Nephron (organoid): Measurements from ENCODE around the gene OSBPL7.

Experiments
- H3K27ac Mint-ChIP-seq, 3 experiments: 2 replicates each; pipeline ENCODE4 v1.8.0; 2020; ENCODE audit warnings: mixed read lengths in 3 of 3, mild to moderate bottlenecking in 2 of 3, moderate library complexity in 1 of 3
- H3K27me3 Mint-ChIP-seq: 2 replicates; pipeline ENCODE4 v1.8.0; 2021; ENCODE audit warnings: low read depth, mild to moderate bottlenecking, moderate library complexity, mixed read lengths
- H3K36me3 Mint-ChIP-seq: 2 replicates; pipeline ENCODE4 v1.8.0; 2020; ENCODE audit warnings: low read depth, mixed read lengths
- H3K4me1 Mint-ChIP-seq: 2 replicates; pipeline ENCODE4 v1.8.0; 2020; ENCODE audit warnings: mixed read lengths
- H3K4me3 Mint-ChIP-seq, 3 experiments: 2 replicates each; pipeline ENCODE4 v1.8.0; 2020; ENCODE audit warnings: mild to moderate bottlenecking in 3 of 3, mixed read lengths in 3 of 3, moderate library complexity in 2 of 3
- H3K9me3 Mint-ChIP-seq: 2 replicates; pipeline ENCODE4 v1.8.0; 2020; ENCODE audit warnings: mixed read lengths
- TF ChIP-seq, protein P1 (sequence below), 3 experiments: fragments of 200-600 bp; sonication (generic); IDR thresholded peaks; one replicate each; pipeline ENCODE4 v1.5.0; 2021; ENCODE audit warnings: antibody characterized with exemption in 3 of 3; ENCODE audit not compliant: unreplicated experiment in 3 of 3

OSBPL7 gene

GRCh38 chr17:47845716-47846075 is 24.1 kb upstream of the OSBPL7 start:
- Mint-ChIP-seq H3K36me3 (no peaks in the 10 kb centered on the region), H3K4me1 (peaks cover 44% of the 10 kb centered on the region), H3K27me3 (peaks cover 74% of the 10 kb centered on the region), H3K27ac (peak overlapping the region in 1 of 3 experiments; percentile 16), H3K4me3 (peak overlapping the region in 1 of 3 experiments; percentile 22), H3K9me3 (no peaks in the 10 kb centered on the region)
- TF ChIP-seq, protein P1, sequence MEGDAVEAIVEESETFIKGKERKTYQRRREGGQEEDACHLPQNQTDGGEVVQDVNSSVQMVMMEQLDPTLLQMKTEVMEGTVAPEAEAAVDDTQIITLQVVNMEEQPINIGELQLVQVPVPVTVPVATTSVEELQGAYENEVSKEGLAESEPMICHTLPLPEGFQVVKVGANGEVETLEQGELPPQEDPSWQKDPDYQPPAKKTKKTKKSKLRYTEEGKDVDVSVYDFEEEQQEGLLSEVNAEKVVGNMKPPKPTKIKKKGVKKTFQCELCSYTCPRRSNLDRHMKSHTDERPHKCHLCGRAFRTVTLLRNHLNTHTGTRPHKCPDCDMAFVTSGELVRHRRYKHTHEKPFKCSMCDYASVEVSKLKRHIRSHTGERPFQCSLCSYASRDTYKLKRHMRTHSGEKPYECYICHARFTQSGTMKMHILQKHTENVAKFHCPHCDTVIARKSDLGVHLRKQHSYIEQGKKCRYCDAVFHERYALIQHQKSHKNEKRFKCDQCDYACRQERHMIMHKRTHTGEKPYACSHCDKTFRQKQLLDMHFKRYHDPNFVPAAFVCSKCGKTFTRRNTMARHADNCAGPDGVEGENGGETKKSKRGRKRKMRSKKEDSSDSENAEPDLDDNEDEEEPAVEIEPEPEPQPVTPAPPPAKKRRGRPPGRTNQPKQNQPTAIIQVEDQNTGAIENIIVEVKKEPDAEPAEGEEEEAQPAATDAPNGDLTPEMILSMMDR (IDR thresholded peaks at IDR 0.05; ENCODE audit: unreplicated experiment in 3 of 3) = no peak

DNA sequence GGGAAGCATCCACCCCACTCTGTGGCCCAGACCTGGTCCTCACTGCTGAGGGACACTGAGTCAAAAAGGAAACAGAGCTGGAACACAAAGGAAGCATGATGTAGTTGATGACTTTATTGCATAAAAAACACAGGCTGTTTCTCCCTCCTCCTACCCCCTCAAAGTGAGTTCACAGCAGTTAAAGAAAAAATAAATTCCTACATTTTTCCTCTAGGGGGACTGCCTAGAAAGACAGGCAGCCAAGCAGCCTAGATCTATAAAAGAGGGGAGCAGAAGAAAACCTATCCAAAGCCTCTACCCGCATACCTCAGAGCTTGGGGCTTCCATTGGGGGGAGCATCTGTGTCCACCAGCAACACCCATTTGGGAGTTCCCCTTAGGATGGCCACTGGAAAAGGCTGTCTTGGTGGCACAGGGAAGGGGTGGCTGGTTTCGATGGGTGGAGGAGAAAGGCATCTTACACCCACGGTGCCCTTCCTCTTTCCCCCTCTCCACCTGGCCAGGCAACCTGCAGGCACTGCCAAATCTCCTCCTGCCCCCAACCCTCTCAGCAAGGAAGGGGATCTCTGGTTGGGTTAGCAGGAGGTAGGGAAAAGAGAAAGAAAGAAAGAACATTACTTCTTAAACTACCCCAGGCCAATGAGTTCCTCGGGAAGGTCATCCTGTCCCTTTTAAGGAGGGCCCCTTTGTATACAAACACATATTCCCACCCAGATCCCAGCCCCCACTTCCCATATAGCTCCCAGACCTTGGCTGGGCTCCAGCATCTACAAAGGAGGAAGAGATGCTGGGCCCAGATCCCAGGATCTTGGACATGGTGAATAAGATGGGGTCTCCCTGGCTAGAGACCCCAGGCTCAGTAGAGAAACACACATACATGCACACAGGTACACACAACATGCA is 23.5 kb upstream of the OSBPL7 start:
- Mint-ChIP-seq H3K4me3 (peak overlapping the region in 2 of 3 experiments; percentile 22 to 36), H3K36me3 (no peaks in the 10 kb centered on the region), H3K27ac (peak overlapping the region in 1 of 3 experiments; percentile 54), H3K4me1 (peaks cover 48% of the 10 kb centered on the region), H3K9me3 (no peaks in the 10 kb centered on the region), H3K27me3 (peaks cover 68% of the 10 kb centered on the region)
- TF ChIP-seq, protein P1 (IDR thresholded peaks at IDR 0.05; ENCODE audit: unreplicated experiment in 3 of 3) = peak; percentile 29 to 46 (median 34)

DNA sequence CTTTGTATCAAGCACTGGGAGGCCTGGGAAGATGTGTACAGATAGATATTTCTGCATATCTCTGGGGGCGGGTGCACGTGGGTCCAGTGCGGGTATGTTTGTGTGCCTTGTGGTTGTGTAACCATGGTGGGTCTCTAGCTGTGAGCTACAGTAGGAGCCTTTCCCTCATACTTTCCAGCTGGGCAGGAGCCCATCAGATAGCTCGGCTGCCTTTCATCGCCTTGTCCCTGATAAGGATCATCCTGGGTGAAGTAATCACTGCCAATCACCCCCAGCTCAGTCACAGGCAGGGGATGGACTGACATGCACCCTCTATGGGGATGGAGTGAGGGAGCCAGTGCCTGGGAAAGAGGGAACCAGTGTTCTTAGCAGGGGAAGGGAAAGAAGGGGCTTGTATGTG is 22.6 kb upstream of the OSBPL7 start:
- Mint-ChIP-seq H3K4me3 (peak overlapping the region in 1 of 3 experiments; percentile 21), H3K27me3 (peaks cover 59% of the 10 kb centered on the region), H3K9me3 (no peaks in the 10 kb centered on the region)

GRCh38 chr17:47843391-47843730 is 21.8 kb upstream of the OSBPL7 start:
- Mint-ChIP-seq H3K27me3 (peaks cover 51% of the 10 kb centered on the region), H3K4me3 (peak overlapping the region; percentile 59 to 79 (median 68)), H3K4me1 (peaks cover 54% of the 10 kb centered on the region), H3K9me3 (no peaks in the 10 kb centered on the region), H3K27ac (peak overlapping the region; percentile 62 to 82 (median 74)), H3K36me3 (no peaks in the 10 kb centered on the region)
- TF ChIP-seq, protein P1 (IDR thresholded peaks at IDR 0.05; ENCODE audit: unreplicated experiment in 3 of 3) = no peak

More for the DNA sequence above, 22.6 kb upstream of the OSBPL7 start:
- Mint-ChIP-seq H3K4me1 (peaks cover 54% of the 10 kb centered on the region), H3K36me3 (no peaks in the 10 kb centered on the region), H3K27ac (no peak overlapping the region)
- TF ChIP-seq, protein P1 (IDR thresholded peaks at IDR 0.05; ENCODE audit: unreplicated experiment in 3 of 3) = no peak

DNA sequence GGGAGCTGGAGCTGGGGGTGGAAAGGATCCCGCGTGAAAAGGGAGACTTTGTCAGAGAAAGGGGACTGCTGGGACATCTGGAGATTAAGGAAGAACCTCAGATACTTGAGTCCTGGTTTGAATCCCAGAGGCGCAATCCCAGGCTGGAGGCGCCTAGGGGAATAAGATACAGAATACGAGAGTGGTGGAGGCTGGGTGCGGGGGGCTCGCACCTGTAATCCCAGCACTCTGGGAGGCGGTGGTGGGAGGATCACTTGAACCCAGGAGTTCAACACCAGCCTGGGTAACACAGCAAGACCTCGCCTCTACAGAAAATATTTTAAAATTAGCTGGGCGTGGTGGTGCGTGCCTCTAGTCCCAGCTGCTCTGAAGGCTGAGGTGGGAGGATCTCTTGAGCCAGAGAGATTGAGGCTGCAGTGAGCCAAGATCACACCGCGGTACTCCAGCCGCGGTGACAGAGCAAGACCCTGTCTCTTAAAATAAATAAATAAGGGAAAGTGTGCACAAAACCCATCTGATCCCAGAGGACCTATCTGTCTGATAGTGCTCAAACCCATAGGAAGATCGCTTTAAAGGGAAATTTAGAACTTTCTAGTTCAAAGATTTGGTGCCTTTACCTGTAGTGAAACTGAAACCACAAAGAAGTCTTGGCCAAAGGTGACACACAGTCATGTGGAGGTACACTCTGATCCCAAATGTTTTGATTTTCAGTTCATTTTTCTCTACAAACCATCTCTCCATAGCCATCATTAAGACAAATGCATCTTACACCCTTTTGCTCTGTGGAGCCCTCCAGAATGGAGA is 20.1 kb upstream of the OSBPL7 start:
- Mint-ChIP-seq H3K4me3 (peak overlapping the region; percentile 95 to 99 (median 95)), H3K9me3 (no peaks in the 10 kb centered on the region), H3K4me1 (peaks cover 54% of the 10 kb centered on the region)

More for the DNA sequence above, 20.1 kb upstream of the OSBPL7 start:
- Mint-ChIP-seq H3K27me3 (peaks cover 34% of the 10 kb centered on the region), H3K27ac (peak overlapping the region; percentile 66 to 91 (median 89)), H3K36me3 (no peaks in the 10 kb centered on the region)
- TF ChIP-seq, protein P1 (IDR thresholded peaks at IDR 0.05; ENCODE audit: unreplicated experiment in 3 of 3) = peak in 2 of 3 experiments; percentile 16
